Keratinocyte (primary cell): Measurements from ENCODE around the gene PKD2. TPM values are rescaled to one million over a fixed set of nuclear protein-coding genes. Genes with fewer than 3 reads are reported as not detected.
"Not testable (repeated sequence)": the region's sequence is repeated elsewhere in the genome, so short reads cannot be mapped to it uniquely, and the experiment has no call there.

Experiments used
- DNase-seq: peaks from one replicate; pipeline ENCODE4 v3.0.0-alpha.2; 2011; ENCODE audit warnings: low read depth, missing footprints, low spot score
- FAIRE-seq: peaks from 2 replicates; lab custom pipeline; 2011; peaks lifted over from hg19 to GRCh38; lab: Jason Lieb, UNC
- H2AFZ ChIP-seq: 2 replicates; pipeline ENCODE4 v1.6.0; 2012; ENCODE audit warnings: low read length, control low read depth, inconsistent platforms; ENCODE audit not compliant: control insufficient read depth
- H3K27ac ChIP-seq: 2 replicates; pipeline ENCODE4 v1.5.1; 2011; ENCODE audit warnings: low read length; ENCODE audit not compliant: control insufficient read depth, insufficient read depth
- H3K27me3 ChIP-seq: 3 replicates; pipeline ENCODE4 v1.6.0; 2011; ENCODE audit warnings: low read length; ENCODE audit not compliant: control insufficient read depth, insufficient read depth; ENCODE audit errors: extremely low read depth
- H3K36me3 ChIP-seq, 2 experiments: 2 replicates in 1 of 2; 3 replicates in 1 of 2; pipeline ENCODE4 v1.5.1; 2011; ENCODE audit warnings: low read length in 2 of 2, mild to moderate bottlenecking in 1 of 2; ENCODE audit not compliant: control insufficient read depth in 2 of 2, insufficient read depth in 2 of 2; ENCODE audit errors: extremely low read depth in 1 of 2
- H3K4me1 ChIP-seq: 3 replicates; pipeline ENCODE4 v1.5.1; 2011; ENCODE audit warnings: low read length; ENCODE audit not compliant: control insufficient read depth, insufficient read depth; ENCODE audit errors: extremely low read depth
- H3K4me2 ChIP-seq: 3 replicates; pipeline ENCODE4 v1.6.0; 2011; ENCODE audit warnings: low read depth, low read length; ENCODE audit not compliant: control insufficient read depth, insufficient read depth; ENCODE audit errors: extremely low read depth
- H3K4me3 ChIP-seq, 3 experiments: fragments of 200-600 bp in 1 of 3; sonication (generic) in 1 of 3; 2 replicates in 2 of 3; 3 replicates in 1 of 3; pipeline ENCODE4 v1.5.1; 2011 to 2016; ENCODE audit warnings: low read length in 3 of 3, mild to moderate bottlenecking in 3 of 3, control low read depth in 2 of 3, inconsistent platforms in 1 of 3, low read depth in 1 of 3, mixed read lengths in 1 of 3, mixed run types in 1 of 3, moderate library complexity in 1 of 3; ENCODE audit not compliant: control insufficient read depth in 2 of 3, insufficient read depth in 2 of 3; ENCODE audit errors: extremely low read depth in 1 of 3
- H3K79me2 ChIP-seq: 2 replicates; pipeline ENCODE4 v1.6.0; 2012; ENCODE audit warnings: low read length; ENCODE audit not compliant: control insufficient read depth, insufficient read depth
- H3K9ac ChIP-seq: 3 replicates; pipeline ENCODE4 v1.6.0; 2011; ENCODE audit warnings: low read length; ENCODE audit not compliant: control insufficient read depth, insufficient read depth; ENCODE audit errors: extremely low read depth
- H3K9me1 ChIP-seq: 3 replicates; pipeline ENCODE4 v1.6.0; 2011; ENCODE audit warnings: low read length; ENCODE audit not compliant: control insufficient read depth, insufficient read depth; ENCODE audit errors: extremely low read depth
- H3K9me3 ChIP-seq: 2 replicates; pipeline ENCODE4 v1.5.1; 2012; ENCODE audit warnings: low read depth, low read length; ENCODE audit not compliant: control insufficient read depth
- H4K20me1 ChIP-seq: 3 replicates; pipeline ENCODE4 v1.6.0; 2011; ENCODE audit warnings: low read length; ENCODE audit not compliant: control insufficient read depth, insufficient read depth; ENCODE audit errors: extremely low read depth
- EZH2 ChIP-seq: IDR thresholded peaks from one replicate; pipeline ENCODE4 v1.6.1; 2012; ENCODE audit warnings: inconsistent platforms, mild to moderate bottlenecking, low read length, moderate library complexity
- dilution Hi-C: fragments of 300-500 bp; cut with MboI; formaldehyde crosslinking; loops from one replicate; pipeline ENCODE4 v1.7.0; 2020; ENCODE audit warnings: low sequenced_read_pairs; ENCODE audit not compliant: extremely low pct_ligation_motif_present
- polyA plus RNA-seq, 5 experiments: library from polyadenylated mRNA; depleted of rRNA in 3 of 5; stranded (reverse) in 3 of 5; stranded (forward) in 1 of 5; unstranded in 1 of 5; fragments of >200 nt; gene quantifications; 1 replicate in 1 of 5; 2 replicates in 3 of 5; 3 replicates in 1 of 5; pipeline versions ENCODE4 v1.2.1 to v1.2.3, GENCODE V29; 2011 to 2012; ENCODE audit warnings: missing spikeins in 2 of 5, low read depth in 1 of 5, low replicate concordance in 1 of 5
- TF ChIP-seq, protein P1 (sequence below), 3 experiments: IDR thresholded peaks in 1 of 3; conservative IDR thresholded peaks in 1 of 3; optimal IDR thresholded peaks in 1 of 3; 2 replicates in 2 of 3; 3 replicates in 1 of 3; pipeline versions ENCODE3 to v1.5.1; 2011; ENCODE audit warnings: low read length in 3 of 3, mild to moderate bottlenecking in 3 of 3, moderate library complexity in 2 of 3, control low read depth in 1 of 3, inconsistent platforms in 1 of 3; ENCODE audit not compliant: insufficient read depth in 2 of 3; ENCODE audit errors: extremely low read depth in 1 of 3

Gene PKD2
- polyA plus RNA-seq, 1 donor (not counting 4 experiments of a cell fraction or from before 2014, with no cell fraction given) = 21.5 TPM

DNA sequence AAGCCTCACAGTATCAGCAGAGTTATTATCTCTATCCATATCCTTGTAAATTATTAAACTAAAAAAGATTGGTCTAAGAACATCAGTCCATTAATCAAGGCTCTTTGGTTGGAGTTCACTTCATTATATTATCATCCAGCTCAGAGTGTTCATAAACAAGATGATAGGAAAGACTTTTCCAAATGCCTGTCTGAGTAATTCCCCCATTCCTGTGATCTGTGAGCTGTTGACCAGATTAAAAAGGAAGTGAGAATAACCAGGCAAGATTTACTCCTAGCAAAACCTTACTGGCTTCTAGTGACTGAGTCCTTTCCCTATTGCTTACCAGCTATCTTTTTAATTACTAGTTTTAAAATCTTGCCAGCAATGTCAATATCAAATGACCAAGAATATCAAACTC is 14.9 kb downstream of the PKD2 start:
- H3K9ac ChIP-seq = no peak overlapping the region
- DNase-seq = no peak
- peaks cover 11% of the 10 kb centered on the region for H3K4me1 ChIP-seq
- H2AFZ ChIP-seq = no peak overlapping the region
- no peak overlapping the region for H3K27ac ChIP-seq
- TF ChIP-seq EZH2 = no peak
- TF ChIP-seq, protein P1, sequence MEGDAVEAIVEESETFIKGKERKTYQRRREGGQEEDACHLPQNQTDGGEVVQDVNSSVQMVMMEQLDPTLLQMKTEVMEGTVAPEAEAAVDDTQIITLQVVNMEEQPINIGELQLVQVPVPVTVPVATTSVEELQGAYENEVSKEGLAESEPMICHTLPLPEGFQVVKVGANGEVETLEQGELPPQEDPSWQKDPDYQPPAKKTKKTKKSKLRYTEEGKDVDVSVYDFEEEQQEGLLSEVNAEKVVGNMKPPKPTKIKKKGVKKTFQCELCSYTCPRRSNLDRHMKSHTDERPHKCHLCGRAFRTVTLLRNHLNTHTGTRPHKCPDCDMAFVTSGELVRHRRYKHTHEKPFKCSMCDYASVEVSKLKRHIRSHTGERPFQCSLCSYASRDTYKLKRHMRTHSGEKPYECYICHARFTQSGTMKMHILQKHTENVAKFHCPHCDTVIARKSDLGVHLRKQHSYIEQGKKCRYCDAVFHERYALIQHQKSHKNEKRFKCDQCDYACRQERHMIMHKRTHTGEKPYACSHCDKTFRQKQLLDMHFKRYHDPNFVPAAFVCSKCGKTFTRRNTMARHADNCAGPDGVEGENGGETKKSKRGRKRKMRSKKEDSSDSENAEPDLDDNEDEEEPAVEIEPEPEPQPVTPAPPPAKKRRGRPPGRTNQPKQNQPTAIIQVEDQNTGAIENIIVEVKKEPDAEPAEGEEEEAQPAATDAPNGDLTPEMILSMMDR (optimal IDR thresholded peaks at IDR 0.05 in 1 of 3, IDR thresholded peaks at IDR 0.05 in 1 of 3, conservative IDR thresholded peaks at IDR 0.05 in 1 of 3; ENCODE audit: extremely low read depth in 1 of 3, insufficient read depth in 2 of 3, low read length in 3 of 3) = no peak
- H3K9me3 ChIP-seq = peaks cover 9% of the 10 kb centered on the region
- H3K79me2 ChIP-seq = peaks cover 14% of the 10 kb centered on the region
- FAIRE-seq = no peak
- no peaks in the 10 kb centered on the region for H3K27me3 ChIP-seq
- H3K9me1 ChIP-seq = no peaks in the 10 kb centered on the region
- H3K4me2 ChIP-seq = no peak overlapping the region
- H4K20me1 ChIP-seq = no peaks in the 10 kb centered on the region
- dilution Hi-C loops = no loop called here
- no peak overlapping the region for H3K4me3 ChIP-seq
- peaks cover 1 to 8% of the 10 kb centered on the region in 2 experiments for H3K36me3 ChIP-seq

DNA sequence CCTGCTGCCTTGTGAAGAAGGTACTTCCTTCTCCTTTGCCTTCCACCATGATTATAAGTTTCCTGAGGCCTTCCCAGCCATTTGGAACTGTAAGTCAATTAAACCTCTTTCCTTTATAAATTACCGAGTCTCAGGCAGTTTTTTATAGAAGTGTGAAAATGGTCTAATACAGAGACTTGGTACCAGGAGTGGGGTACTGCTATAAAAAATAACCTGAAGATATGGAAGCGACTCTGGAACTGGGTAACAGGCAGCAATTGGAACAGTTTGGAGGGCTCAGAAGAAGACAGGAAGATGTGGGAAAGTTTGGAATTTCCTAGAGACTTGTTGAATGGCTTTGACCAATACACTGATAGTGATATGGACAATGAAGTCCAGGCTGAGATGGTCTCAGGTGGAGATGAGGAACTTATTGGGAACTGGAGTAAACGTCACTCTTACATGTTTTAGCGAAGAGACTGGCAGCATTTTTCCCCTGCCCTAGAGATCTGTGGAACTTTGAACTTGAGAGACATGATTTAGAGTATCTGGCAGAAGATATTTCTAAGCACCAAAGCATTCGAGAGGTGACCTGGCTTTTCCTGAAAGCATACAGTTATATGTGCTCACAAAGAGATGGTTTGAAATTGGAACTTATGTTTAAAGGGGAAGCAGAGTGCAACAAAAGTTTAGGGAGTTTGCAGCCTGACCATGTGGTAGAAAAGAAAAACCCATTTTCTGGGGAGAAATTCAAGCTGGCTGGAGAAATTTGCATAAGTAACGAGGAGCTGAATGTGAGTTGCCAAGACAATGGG is 18.6 kb downstream of the PKD2 start:
- dilution Hi-C loops, H3K4me3 ChIP-seq, H3K4me1 ChIP-seq, H4K20me1 ChIP-seq, DNase-seq, H3K9me3 ChIP-seq, H3K36me3 ChIP-seq, H3K27ac ChIP-seq, H3K4me2 ChIP-seq, H2AFZ ChIP-seq, FAIRE-seq, H3K79me2 ChIP-seq, H3K27me3 ChIP-seq, H3K9me1 ChIP-seq, H3K9ac ChIP-seq: not testable (repeated sequence)
